ENCODE data around the gene RASA3.
"Not testable (repeated sequence)": the region's sequence is repeated elsewhere in the genome, so short reads cannot be mapped to it uniquely, and the experiment has no call there.

Gene RASA3

DNA sequence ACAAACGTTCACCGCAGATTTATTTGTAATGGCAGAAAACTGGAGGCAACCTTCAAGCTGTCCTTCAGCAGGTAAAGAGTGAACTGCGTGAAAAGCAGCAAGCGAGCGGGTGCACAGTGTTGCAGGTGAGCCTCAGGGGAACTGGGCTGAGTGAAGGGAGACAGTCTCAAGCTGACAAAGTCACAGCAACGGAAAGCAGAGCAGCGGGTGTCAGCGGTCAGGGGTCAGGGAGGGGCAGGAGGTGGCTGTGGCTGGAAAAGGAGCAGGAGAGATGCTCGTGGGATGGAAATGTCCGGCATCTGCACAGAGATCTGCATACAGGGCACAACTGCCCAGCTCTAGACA lies 8.5 kb upstream of the RASA3 start:
- no peak overlapping the region for H3K4me3 ChIP-seq (ENCODE audit: low read length)
- DNase-seq (ENCODE audit: low read depth): no peak

DNA sequence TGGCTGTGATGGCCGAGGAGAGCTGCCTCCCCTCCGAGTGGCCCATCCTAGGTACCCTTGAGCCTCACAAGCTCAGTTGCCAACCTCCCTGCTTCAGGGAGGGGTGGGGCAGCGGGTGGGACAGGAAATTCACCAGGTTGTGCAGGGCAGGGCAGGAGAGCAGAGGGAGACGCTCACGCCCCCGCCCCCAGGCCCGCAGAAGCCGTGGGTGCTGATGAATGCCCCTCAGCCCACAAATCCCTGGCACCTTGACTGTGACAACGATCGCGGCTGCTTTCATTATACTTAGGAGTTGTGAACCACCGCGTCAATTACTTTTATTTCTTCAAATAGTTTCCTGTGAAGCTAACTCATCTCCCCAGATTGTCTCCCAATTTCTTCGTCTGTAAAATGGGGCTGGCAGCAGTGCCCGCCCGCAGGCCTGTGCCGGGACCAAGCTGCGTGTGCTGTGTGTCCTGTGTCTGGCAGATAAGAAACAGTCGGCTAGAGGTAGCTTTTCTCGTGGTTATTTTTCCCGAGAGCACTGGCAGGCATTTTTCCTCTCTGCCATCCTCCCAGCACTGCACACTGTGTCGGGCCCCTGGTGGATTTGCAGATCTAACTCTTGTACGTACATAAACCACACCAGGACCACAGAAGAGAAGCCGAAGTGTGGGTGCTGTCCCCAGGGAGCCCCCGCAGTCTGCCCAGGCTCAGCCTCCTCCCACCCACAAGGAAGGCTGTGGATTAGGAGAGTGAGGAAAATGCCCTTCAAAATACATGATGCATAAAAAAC lies 7.9 kb upstream of the RASA3 start:
- TF ChIP-seq, protein P1, sequence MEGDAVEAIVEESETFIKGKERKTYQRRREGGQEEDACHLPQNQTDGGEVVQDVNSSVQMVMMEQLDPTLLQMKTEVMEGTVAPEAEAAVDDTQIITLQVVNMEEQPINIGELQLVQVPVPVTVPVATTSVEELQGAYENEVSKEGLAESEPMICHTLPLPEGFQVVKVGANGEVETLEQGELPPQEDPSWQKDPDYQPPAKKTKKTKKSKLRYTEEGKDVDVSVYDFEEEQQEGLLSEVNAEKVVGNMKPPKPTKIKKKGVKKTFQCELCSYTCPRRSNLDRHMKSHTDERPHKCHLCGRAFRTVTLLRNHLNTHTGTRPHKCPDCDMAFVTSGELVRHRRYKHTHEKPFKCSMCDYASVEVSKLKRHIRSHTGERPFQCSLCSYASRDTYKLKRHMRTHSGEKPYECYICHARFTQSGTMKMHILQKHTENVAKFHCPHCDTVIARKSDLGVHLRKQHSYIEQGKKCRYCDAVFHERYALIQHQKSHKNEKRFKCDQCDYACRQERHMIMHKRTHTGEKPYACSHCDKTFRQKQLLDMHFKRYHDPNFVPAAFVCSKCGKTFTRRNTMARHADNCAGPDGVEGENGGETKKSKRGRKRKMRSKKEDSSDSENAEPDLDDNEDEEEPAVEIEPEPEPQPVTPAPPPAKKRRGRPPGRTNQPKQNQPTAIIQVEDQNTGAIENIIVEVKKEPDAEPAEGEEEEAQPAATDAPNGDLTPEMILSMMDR (conservative IDR thresholded peaks at IDR 0.05; ENCODE audit: low read depth, low read length): no peak
- no peak overlapping the region for H3K4me3 ChIP-seq (ENCODE audit: low read length)
- no peak for DNase-seq (ENCODE audit: low read depth)

More for the DNA sequence above, 8.5 kb upstream of the RASA3 start:
- TF ChIP-seq, protein P1 (conservative IDR thresholded peaks at IDR 0.05; ENCODE audit: low read depth, low read length): no peak

DNA sequence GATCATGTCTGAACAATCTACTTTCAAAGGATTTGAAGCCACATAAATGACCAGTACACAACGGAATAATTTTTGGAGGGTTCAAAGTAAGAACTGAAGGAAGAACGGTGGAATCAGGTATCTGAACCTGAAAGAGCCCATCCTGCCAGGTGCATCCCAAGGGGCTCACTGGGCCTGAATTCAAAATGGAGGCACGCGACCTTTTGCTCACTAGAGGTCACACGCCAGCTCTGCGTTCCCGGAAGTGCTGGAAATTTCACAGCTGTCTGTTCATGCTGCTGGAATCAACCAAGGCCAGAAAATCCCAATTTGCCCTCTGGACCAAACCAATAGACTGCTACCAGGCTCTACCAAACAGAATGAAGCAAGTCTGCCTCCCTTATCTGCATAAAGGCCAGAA lies 4.2 kb upstream of the RASA3 start:
- no peak overlapping the region for H3K4me3 ChIP-seq (ENCODE audit: low read length)
- DNase-seq (ENCODE audit: low read depth): no peak
- TF ChIP-seq, protein P1 (conservative IDR thresholded peaks at IDR 0.05; ENCODE audit: low read depth, low read length): no peak

DNA sequence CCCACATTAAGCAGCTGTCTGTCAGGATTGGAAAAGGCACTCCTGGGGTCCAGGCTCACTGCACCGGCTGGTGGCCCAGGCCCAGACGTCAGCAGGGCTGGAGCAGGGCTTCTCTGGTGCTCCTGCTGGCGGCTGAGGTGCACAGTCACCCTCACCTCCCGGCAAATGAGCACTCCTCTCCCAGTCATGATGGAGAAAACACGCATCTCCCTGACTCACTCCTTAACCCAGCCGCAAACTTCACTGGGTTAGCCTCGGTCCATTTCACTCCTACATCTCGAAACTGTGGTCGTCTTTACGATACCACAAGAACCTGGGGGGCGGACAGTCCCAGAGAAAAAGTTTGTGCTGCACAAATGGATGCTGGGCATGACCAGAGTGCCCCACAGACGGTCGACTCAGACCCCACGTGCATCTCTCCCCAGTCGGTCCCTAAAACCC lies 3.3 kb upstream of the RASA3 start:
- H3K4me3 ChIP-seq (ENCODE audit: low read length): no peak overlapping the region
- no peak for DNase-seq (ENCODE audit: low read depth)
- TF ChIP-seq, protein P1 (conservative IDR thresholded peaks at IDR 0.05; ENCODE audit: low read depth, low read length): no peak

DNA sequence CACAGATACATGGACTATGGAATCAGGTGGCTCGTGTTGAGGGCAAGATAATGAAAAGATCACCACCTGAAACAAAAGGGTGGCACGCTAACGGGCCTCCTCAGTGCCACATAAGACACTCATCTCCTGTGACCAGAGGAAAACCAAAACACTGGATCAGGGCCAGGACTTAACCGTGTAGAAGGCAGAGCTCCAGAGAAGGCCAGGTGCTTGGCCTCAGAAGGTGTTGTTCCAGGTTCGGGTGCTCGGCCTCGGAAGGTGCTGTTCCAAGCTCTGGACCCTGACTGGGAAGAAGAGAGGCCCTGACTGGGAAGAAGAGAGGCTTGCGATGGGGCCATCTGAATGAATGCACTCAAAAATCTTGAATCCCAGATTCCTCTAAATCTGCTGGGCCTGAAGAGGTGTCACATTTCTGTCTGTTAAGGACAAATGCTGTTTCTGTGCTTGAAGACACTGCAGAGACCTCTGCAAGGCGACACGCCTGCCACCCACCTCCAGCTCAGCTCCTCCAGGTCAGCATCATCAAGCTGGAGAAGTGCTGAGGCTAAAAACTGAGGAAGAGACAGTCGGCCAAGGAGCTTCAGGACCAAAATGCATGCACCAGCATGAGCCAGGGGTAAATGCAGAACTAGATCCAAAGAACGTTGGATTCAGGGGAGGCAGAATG lies 2.7 kb upstream of the RASA3 start:
- no peak overlapping the region for H3K4me3 ChIP-seq (ENCODE audit: low read length)
- TF ChIP-seq, protein P1 (conservative IDR thresholded peaks at IDR 0.05; ENCODE audit: low read depth, low read length): no peak
- no peak for DNase-seq (ENCODE audit: low read depth)

DNA sequence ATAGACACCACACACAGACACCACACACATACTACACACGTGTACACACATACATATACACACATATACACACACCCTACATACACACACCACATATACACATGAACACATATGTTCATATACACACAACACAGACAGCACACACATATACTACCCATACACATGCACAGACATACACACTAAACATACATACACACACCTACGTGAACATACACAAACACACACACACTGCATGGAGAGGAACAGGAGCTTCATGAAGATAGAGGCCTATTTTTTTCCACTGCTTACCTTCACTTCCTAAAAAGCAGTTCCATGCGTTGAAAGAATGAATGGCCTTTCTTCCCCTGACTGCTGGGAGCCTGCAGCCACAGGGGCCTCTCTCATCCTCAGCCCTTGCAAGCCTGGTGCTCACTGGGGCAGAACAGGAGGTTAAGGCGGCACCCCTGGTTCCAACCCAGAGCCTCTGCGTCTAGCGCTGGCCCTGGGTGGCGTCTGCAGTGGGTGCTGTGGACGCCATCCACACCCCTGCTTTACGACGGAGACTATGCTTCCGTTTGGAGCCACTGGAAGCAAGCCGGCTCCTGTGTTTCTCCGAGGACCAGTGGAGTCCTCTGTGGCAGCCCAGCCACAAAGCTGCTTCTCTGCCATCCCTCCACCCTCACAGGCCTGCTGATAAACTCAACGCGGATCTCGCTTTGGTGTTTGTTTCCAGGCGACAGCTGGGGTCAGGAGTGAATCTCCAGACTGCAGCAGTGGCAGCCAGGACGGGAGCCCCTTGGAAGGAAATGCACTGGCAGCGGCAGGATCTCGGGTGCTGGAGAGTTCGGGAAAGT lies 1.9 kb upstream of the RASA3 start:
- TF ChIP-seq, protein P1 (conservative IDR thresholded peaks at IDR 0.05; ENCODE audit: low read depth, low read length): no peak
- H3K4me3 ChIP-seq (ENCODE audit: low read length): no peak overlapping the region
- no peak for DNase-seq (ENCODE audit: low read depth)

DNA sequence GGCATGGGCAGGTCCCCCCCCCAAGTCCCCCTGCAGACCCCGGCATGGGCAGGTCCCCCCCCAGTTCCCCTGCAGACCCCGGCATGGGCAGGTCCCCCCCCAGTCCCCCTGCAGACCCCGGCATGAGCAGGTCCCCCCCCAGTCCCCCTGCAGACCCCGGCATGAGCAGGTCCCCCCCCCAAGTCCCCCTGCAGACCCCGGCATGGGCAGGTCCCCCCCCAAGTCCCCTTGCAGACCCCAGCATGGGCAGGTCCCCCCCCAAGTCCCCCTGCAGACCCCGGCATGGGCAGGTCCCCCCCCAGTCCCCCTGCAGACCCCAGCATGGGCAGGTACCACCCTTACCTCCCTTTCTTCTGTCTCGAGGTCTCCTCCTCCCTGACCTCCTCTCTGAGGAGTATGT lies 1.1 kb upstream of the RASA3 start:
- DNase-seq (ENCODE audit: low read depth); H3K4me3 ChIP-seq (ENCODE audit: low read length): not testable (repeated sequence)

DNA sequence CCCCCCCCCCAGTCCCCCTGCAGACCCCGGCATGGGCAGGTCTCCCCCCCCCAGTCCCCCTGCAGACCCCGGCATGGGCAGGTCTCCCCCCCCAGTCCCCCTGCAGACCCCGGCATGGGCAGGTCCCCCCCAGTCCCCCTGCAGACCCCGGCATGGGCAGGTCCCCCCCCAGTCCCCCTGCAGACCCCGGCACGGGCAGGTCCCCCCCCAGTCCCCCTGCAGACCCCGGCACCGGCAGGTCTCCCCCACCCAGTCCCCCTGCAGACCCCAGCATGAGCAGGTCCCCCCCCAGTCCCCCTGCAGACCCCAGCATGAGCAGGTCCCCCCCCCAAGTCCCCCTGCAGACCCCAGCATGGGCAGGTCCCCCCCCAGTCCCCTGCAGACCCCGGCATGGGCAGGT lies 703 bp upstream of the RASA3 start:
- DNase-seq (ENCODE audit: low read depth); H3K4me3 ChIP-seq (ENCODE audit: low read length): not testable (repeated sequence)

Data from retinal pigment epithelial cell (primary cell).